GM10266 (cell line): ENCODE measurements around the gene PCDH9.

Experiments used
- DNase-seq: peaks from one replicate; pipeline ENCODE4 v3.0.0; 2012; ENCODE audit errors: extremely low spot score
- TF ChIP-seq, protein P1 (sequence below): IDR thresholded peaks from 2 replicates; pipeline ENCODE4 v1.5.1; 2012; ENCODE audit warnings: mild to moderate bottlenecking, low read depth; ENCODE audit not compliant: control insufficient read depth, insufficient read depth; ENCODE audit errors: missing control alignments

Gene PCDH9

DNA sequence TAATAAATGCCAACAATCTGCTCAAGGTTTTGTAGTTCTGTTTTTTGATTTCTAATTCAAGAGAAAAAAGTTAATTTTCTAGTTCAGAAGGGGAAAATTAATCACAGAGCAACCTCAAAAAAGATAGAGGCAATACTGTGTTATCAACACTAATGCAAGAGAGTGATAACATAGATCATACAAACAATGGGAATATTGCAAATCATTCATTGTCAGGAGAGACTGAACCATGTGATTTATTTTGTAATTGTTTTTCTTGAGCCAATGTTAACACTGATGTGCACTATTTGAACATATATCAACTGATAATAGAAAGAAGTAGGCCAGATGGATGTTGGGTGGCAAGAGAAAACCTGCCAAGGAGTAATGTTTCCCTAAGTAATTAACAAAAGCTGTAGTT is 19.9 kb downstream of the PCDH9 start:
- DNase-seq = no peak
- TF ChIP-seq, protein P1, sequence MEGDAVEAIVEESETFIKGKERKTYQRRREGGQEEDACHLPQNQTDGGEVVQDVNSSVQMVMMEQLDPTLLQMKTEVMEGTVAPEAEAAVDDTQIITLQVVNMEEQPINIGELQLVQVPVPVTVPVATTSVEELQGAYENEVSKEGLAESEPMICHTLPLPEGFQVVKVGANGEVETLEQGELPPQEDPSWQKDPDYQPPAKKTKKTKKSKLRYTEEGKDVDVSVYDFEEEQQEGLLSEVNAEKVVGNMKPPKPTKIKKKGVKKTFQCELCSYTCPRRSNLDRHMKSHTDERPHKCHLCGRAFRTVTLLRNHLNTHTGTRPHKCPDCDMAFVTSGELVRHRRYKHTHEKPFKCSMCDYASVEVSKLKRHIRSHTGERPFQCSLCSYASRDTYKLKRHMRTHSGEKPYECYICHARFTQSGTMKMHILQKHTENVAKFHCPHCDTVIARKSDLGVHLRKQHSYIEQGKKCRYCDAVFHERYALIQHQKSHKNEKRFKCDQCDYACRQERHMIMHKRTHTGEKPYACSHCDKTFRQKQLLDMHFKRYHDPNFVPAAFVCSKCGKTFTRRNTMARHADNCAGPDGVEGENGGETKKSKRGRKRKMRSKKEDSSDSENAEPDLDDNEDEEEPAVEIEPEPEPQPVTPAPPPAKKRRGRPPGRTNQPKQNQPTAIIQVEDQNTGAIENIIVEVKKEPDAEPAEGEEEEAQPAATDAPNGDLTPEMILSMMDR = no peak

DNA sequence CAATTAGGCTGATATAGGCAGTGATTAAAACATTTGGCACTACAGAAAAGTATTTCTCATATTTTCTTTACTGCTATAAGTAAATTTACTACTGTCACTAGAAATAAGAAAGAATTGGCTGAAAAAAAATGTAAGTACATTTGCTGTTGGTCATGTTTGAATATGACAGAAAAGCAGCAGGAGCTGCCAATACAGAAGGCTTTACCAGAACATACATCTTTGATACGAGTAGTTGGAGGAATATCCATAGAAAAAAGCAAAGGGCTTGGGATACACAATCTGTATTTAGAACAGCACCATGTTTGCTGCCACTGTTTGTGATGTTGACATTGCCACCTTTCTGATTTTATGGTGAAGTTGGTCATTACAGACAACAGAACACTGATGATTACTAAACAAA is 21.6 kb downstream of the PCDH9 start:
- TF ChIP-seq, protein P1 = no peak
- DNase-seq = no peak

DNA sequence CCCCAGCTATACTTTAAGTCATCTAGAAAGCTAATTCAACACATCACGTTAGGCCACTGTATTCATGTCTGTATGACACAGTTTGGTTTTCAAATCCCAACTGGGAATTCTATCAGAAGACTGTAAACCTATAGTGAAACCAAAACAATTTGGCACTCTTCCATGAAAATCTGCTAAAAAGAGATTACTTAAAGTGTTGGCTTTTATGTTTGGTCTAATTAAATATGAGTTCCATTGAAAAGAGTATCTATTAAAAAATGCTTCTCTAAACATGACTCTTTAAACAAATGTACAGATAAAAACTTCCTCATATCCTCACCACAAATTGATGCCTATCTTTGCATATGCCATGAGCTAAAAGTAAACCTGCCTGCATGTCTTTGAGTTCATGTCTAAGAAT is 25.4 kb downstream of the PCDH9 start:
- no peak for DNase-seq
- TF ChIP-seq, protein P1 = no peak

DNA sequence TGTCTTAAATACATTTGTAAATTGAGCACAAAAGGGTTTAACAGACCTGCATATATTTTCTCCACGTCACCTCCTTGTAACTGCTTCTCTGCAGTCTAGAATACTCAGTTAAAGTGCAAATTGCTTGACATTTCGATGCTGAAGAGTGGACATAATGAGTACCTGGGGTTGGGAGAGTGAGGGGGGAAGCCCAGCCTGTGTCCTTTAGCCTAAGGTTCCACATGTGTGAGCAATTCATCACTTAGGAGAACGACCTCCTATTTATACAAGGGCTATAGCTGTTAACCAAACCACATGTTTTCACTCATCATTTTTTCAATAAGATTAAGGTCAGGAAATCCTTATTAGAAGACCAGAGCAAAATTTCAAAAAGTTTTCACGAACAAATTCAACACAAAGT is 29.5 kb downstream of the PCDH9 start:
- TF ChIP-seq, protein P1 = no peak
- DNase-seq = no peak

DNA sequence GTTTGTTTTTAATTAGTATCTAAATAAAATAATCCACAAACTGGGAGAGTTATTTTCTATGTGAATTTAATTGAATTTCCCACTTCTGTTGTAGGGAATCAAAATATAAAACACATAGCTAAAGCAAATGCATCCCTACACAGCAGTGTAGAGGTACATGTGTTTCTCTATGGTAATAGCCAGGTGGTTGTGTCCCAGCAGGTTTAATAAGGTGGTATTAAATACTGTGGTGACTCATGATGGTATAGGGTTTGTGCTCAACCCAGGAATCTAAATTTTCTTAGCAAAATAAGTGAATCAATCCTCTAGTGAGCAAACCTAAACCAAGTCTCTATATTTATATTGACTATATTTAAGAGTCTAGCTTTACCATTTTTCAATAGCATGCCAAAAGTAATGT is 30.0 kb downstream of the PCDH9 start:
- TF ChIP-seq, protein P1 = no peak

DNA sequence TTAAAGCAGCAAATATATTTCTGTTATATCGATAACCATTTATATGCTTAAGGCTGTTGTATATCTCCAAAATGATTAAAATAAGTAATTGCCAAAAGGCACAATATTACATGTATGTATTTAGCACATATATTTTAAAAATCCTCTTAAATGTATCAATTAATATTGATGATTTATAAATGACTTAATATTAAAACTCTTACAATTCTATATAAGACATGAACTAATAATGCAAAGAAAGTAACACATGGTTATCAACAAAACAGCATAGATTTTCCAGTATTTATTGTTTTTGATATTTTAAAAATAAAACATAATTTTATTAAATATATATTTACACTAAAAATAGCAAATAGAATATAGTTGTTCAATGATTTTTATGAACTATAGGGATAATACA is 32.4 kb downstream of the PCDH9 start:
- no peak for DNase-seq

More for the DNA sequence above, 30.0 kb downstream of the PCDH9 start:
- no peak for DNase-seq

DNA sequence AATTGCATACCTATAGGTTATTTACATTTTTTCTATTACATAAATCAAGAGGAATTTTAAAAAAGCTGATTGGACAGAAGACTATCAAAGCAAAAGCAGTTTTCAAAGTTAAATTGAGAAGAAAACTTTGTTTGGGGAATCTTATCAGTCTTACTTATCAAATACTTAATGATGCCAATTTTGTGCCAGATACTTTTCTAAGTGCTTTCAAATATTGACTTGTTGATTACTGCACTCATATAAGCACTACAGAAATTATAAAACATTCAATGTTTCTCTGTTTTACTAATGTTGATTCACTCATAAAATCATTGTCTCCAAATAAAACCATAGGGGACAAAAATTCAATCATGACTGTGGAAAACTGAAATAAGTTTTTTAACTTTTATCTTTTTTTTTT is 36.2 kb downstream of the PCDH9 start:
- DNase-seq = no peak

More for the DNA sequence above, 32.4 kb downstream of the PCDH9 start:
- TF ChIP-seq, protein P1 = no peak

More for the DNA sequence above, 36.2 kb downstream of the PCDH9 start:
- TF ChIP-seq, protein P1 = no peak
